NK-92 (cell line): Measurements from ENCODE around the gene SLC39A2.
"Not testable (repeated sequence)": the region's sequence is repeated elsewhere in the genome, so short reads cannot be mapped to it uniquely, and the experiment has no call there.

Source experiments
- DNase-seq: peaks from one replicate; lab custom pipeline; 2025; ENCODE audit not compliant: unreplicated experiment; lab: John Stamatoyannopoulos, UW

The SLC39A2 gene

GRCh38 chr14:20996521-20996920, 2.6 kb upstream of the SLC39A2 start:
- no peak for DNase-seq

- no peak for DNase-seq
Observed at GRCh38 chr14:20997115-20997514, 2.0 kb upstream of the SLC39A2 start.

- DNase-seq = no peak
Observed at GRCh38 chr14:20997564-20997963, 1.5 kb upstream of the SLC39A2 start.

GRCh38 chr14:20998139-20998538, 954 bp upstream of the SLC39A2 start:
- no peak for DNase-seq

- DNase-seq = no peak
Observed at GRCh38 chr14:20999591-20999990, 498 bp downstream of the SLC39A2 start.

GRCh38 chr14:21001218-21001617, 2.1 kb downstream of the SLC39A2 start:
- no peak for DNase-seq

GRCh38 chr14:21003788-21004346, 4.8 kb downstream of the SLC39A2 start:
- no peak for DNase-seq

- DNase-seq = not testable (repeated sequence)
Observed at GRCh38 chr14:21009721-21010120, 10.6 kb downstream of the SLC39A2 start.

- no peak for DNase-seq
Observed at GRCh38 chr14:21011136-21011535, 12.0 kb downstream of the SLC39A2 start.

- no peak for DNase-seq
Observed at GRCh38 chr14:21014761-21015190, 15.7 kb downstream of the SLC39A2 start.

- no peak for DNase-seq
Observed at GRCh38 chr14:21015312-21015711, 16.2 kb downstream of the SLC39A2 start.

- no peak for DNase-seq
Observed at GRCh38 chr14:21016413-21017190, 17.5 kb downstream of the SLC39A2 start.

- no peak for DNase-seq
Observed at GRCh38 chr14:21017528-21018245, 18.6 kb downstream of the SLC39A2 start.

- DNase-seq = no peak
Observed at GRCh38 chr14:21018286-21018685, 19.2 kb downstream of the SLC39A2 start.

GRCh38 chr14:21018781-21019180, 19.7 kb downstream of the SLC39A2 start:
- no peak for DNase-seq

GRCh38 chr14:21019366-21019765, 20.3 kb downstream of the SLC39A2 start:
- DNase-seq = no peak

- DNase-seq = no peak
Observed at GRCh38 chr14:21020977-21021545, 22.0 kb downstream of the SLC39A2 start.

- DNase-seq = no peak
Observed at GRCh38 chr14:21022686-21023085, 23.6 kb downstream of the SLC39A2 start.

- no peak for DNase-seq
Observed at GRCh38 chr14:21023174-21023573, 24.1 kb downstream of the SLC39A2 start.

GRCh38 chr14:21023817-21024584, 24.9 kb downstream of the SLC39A2 start:
- DNase-seq = no peak
